Activated CD8-positive, alpha-beta T cell treated with anti-CD3 and anti-CD28 coated beads for 36 hours (primary cell): Measurements from ENCODE around the gene ANKRD33B. TPM values are rescaled to one million over a fixed set of nuclear protein-coding genes. Genes with fewer than 3 reads are reported as not detected.

Source experiments
- ATAC-seq: fragments of 200-7000 bp; cut with Tn5 transposase; one replicate; pipeline ENCODE4 v1.10.0; 2021; ENCODE audit warnings: mild to moderate bottlenecking, moderate library complexity
- CTCF ChIA-PET: fragments of 350-600 bp; sonication (Branson Sonifier 250); formaldehyde crosslinking; loops from one replicate; lab custom pipeline; 2021; ENCODE audit warnings: antibody characterized with exemption; lab: Charles Lee
- POLR2A ChIA-PET: fragments of 350-600 bp; sonication (Branson Sonifier 250); formaldehyde crosslinking; loops from one replicate; lab custom pipeline; 2021; ENCODE audit warnings: antibody characterized with exemption; lab: Charles Lee
- DNase-seq: peaks from one replicate; pipeline ENCODE4 v3.0.0-alpha.2; 2020
- H3K27ac Mint-ChIP-seq: one replicate; pipeline ENCODE4 v1.8.0; 2021; ENCODE audit warnings: mild to moderate bottlenecking, mixed read lengths
- H3K27me3 Mint-ChIP-seq: one replicate; pipeline ENCODE4 v1.8.0; 2021; ENCODE audit warnings: mixed read lengths
- H3K36me3 Mint-ChIP-seq: one replicate; pipeline ENCODE4 v1.8.0; 2021; ENCODE audit warnings: low read depth, mixed read lengths
- H3K4me1 Mint-ChIP-seq: one replicate; pipeline ENCODE4 v1.8.0; 2021; ENCODE audit warnings: low read depth, mixed read lengths
- H3K4me3 Mint-ChIP-seq: one replicate; pipeline ENCODE4 v1.8.0; 2021; ENCODE audit warnings: mild to moderate bottlenecking, moderate library complexity, mixed read lengths
- H3K9me3 Mint-ChIP-seq: one replicate; pipeline ENCODE4 v1.8.0; 2021; ENCODE audit warnings: mixed read lengths
- intact Hi-C: fragments of 100-400 bp; cut with micrococcal nuclease; formaldehyde crosslinking; loops from one replicate; pipeline ENCODE4 v1.10.0; 2022
- total RNA-seq, 2 experiments: library from RNA; stranded (reverse); gene quantifications; one replicate each; pipeline ENCODE4 v1.2.3, GENCODE V29; 2021
- TF ChIP-seq, protein P1 (sequence below): fragments of 200-600 bp; IDR thresholded peaks from one replicate; pipeline ENCODE4 v1.8.0; 2022; ENCODE audit warnings: antibody characterized with exemption, mild to moderate bottlenecking

ANKRD33B gene
- total RNA-seq, 2 experiments from 2014 or later, result 13.6 to 13.8 TPM

DNA sequence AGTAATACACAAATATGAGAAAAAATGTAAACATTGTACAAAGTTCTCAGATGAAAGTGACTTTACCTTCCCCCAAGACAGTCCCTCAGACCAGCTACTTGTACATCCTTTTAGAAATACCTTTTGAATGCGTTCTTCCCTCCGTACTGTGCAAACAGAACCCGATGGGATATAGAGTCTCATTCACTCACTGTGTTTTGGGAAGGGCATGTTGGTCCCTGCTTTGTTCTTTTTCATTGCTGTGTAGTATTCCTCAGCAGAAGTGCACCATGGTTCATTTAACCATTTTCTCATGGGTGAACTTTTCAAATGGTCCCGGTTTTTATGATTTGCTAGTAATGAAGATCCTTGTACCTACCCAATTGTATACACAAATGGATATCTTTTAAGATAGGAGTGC is 94.4 kb downstream of the ANKRD33B start:
- POLR2A ChIA-PET, result no interaction called here
- intact Hi-C loops, result no loop called here
- DNase-seq (no peak), ATAC-seq (no peak)
- Mint-ChIP-seq H3K4me1 (no peaks in the 10 kb centered on the region), H3K27me3 (peaks cover 2% of the 10 kb centered on the region), H3K4me3 (no peak overlapping the region), H3K27ac (no peak overlapping the region), H3K36me3 (no peaks in the 10 kb centered on the region), H3K9me3 (peaks cover 4% of the 10 kb centered on the region)
- CTCF ChIA-PET, result interaction anchor here (1.7 kb wide), 1 partner anchor 31 kb away, joined by 4 read pairs; no protein-coding TSS in a partner anchor
- TF ChIP-seq, protein P1, sequence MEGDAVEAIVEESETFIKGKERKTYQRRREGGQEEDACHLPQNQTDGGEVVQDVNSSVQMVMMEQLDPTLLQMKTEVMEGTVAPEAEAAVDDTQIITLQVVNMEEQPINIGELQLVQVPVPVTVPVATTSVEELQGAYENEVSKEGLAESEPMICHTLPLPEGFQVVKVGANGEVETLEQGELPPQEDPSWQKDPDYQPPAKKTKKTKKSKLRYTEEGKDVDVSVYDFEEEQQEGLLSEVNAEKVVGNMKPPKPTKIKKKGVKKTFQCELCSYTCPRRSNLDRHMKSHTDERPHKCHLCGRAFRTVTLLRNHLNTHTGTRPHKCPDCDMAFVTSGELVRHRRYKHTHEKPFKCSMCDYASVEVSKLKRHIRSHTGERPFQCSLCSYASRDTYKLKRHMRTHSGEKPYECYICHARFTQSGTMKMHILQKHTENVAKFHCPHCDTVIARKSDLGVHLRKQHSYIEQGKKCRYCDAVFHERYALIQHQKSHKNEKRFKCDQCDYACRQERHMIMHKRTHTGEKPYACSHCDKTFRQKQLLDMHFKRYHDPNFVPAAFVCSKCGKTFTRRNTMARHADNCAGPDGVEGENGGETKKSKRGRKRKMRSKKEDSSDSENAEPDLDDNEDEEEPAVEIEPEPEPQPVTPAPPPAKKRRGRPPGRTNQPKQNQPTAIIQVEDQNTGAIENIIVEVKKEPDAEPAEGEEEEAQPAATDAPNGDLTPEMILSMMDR, result no peak

DNA sequence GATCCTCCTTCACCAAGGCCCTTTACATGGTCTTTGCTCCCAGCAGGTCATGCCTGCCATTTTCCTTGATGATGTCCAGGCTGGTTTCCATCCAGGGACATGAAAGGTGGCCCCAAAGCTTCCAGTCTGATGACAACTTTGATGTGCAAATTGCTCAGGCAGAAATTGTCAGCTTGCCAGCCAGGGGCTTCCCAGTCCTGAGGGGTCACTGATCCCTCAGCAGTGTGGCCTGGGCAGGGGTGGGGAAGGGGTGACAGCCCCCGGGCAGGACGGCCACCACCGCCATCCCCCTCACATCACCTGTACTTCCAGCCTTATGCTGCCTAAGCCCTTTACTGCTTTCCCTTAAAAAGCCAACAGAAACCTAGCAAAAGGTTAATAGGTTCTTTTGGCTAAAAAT is 96.3 kb downstream of the ANKRD33B start:
- Mint-ChIP-seq H3K4me3 (no peak overlapping the region), H3K9me3 (peaks cover 4% of the 10 kb centered on the region), H3K27ac (no peak overlapping the region), H3K4me1 (no peaks in the 10 kb centered on the region), H3K27me3 (peaks cover 2% of the 10 kb centered on the region), H3K36me3 (no peaks in the 10 kb centered on the region)
- POLR2A ChIA-PET, result no interaction called here
- TF ChIP-seq, protein P1, result no peak
- ATAC-seq (no peak), DNase-seq (no peak)
- intact Hi-C loops, result no loop called here
- CTCF ChIA-PET, result no interaction called here

DNA sequence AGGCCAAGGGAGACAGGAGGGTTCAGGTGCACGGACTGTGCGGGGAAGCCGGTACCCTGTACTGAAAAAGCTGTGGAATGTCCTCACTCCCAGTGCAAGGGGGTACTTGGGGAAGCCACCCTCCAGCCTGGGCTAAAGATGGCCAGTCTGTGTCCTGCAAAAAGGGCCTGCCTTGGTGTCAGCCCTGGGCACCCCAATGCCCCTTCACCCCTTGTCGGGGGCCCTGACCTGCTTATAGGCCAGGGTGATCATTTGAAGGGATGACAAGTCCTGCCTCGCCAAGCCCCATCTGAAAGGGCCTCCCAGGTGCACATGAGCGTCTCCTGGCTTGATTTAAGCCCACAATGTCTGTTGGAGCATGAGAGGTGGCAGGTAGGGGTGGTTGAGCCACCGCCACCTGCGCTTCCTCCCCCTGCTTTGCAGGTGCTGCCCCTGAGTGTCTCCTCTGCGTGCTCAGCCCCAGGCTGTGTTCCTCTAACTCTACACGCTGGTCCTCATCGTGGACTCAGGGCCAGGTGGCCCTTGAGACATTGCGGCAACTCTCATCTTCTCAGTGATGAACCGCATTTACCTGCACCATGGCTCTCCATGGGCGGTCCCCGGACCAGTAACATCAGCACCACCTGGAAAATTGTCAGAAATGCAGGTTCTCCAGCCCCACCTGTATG is 97.0 kb downstream of the ANKRD33B start:
- no peak for ATAC-seq
- H3K9me3 Mint-ChIP-seq, result peaks cover 4% of the 10 kb centered on the region
- CTCF ChIA-PET, result no interaction called here
- H3K27me3 Mint-ChIP-seq, result peaks cover 2% of the 10 kb centered on the region
- TF ChIP-seq, protein P1, result no peak
- POLR2A ChIA-PET, result no interaction called here
- no peak overlapping the region for H3K27ac Mint-ChIP-seq
- no peak for DNase-seq
- H3K4me3 Mint-ChIP-seq, result no peak overlapping the region
- intact Hi-C loops, result no loop called here
- no peaks in the 10 kb centered on the region for H3K36me3 Mint-ChIP-seq
- H3K4me1 Mint-ChIP-seq, result no peaks in the 10 kb centered on the region

DNA sequence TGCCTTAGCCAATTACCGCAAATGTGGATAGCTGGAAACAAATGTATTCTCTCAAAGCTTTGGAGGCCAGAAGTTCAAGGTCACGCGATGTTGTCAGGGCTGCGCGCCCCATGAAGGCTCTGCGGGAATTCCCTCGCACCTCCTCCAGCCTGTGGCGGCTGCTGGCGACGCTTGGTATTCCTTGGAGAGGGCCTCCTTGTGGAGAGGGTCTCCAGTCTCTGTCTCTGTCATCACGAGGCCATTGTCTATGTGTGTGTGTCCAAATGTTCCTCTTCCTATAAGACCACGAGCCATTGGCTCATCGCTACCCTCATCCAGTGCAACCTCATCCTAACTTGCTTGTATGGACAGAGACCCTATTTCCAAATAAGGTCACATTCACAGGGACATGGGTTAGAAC is 97.5 kb downstream of the ANKRD33B start:
- intact Hi-C loops, result no loop called here
- TF ChIP-seq, protein P1, result no peak
- ChIA-PET CTCF (no interaction called here), POLR2A (no interaction called here)
- Mint-ChIP-seq H3K27me3 (peaks cover 2% of the 10 kb centered on the region), H3K4me3 (no peak overlapping the region), H3K9me3 (peaks cover 4% of the 10 kb centered on the region), H3K36me3 (no peaks in the 10 kb centered on the region), H3K4me1 (no peaks in the 10 kb centered on the region), H3K27ac (no peak overlapping the region)
- DNase-seq (no peak), ATAC-seq (no peak)

DNA sequence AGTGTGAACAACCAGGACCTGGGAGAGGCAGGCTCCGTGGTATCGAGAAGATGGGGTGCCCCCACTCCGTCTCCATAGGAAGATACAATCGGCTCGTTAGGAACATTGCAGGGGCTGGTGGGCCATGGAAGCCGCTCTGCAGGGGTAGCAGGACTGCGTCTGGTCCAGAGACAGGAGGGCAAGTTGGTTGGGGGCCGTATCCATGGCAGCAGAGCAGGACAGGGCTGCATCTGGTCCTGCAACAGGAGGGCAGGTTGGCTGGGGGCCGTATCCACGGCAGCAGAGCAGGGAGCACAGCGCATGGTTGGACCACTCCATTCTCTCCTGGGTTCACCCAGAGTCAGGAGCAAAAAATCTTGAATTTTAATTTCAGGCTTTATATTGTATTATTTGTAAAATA is 98.2 kb downstream of the ANKRD33B start:
- ATAC-seq, result no peak
- CTCF ChIA-PET, result no interaction called here
- no peaks in the 10 kb centered on the region for H3K36me3 Mint-ChIP-seq
- TF ChIP-seq, protein P1, result no peak
- intact Hi-C loops, result no loop called here
- H3K4me1 Mint-ChIP-seq, result no peaks in the 10 kb centered on the region
- no peak for DNase-seq
- H3K9me3 Mint-ChIP-seq, result peaks cover 4% of the 10 kb centered on the region
- no peak overlapping the region for H3K4me3 Mint-ChIP-seq
- POLR2A ChIA-PET, result no interaction called here
- no peak overlapping the region for H3K27ac Mint-ChIP-seq
- peaks cover 2% of the 10 kb centered on the region for H3K27me3 Mint-ChIP-seq
